Renal cortical epithelial cell (primary cell): ENCODE results near the gene S100A16. TPM values are rescaled to one million over a fixed set of nuclear protein-coding genes. Genes with fewer than 3 reads are reported as not detected.
"Not testable (repeated sequence)": the region's sequence is repeated elsewhere in the genome, so short reads cannot be mapped to it uniquely, and the experiment has no call there.

Experiments used
- DNase-seq: peaks from one replicate; pipeline ENCODE4 v3.0.0-alpha.2; 2011; ENCODE audit warnings: low read depth
- total RNA-seq: library from RNA; depleted of rRNA; stranded (reverse); fragments of >200 nt; gene quantifications from 2 replicates; pipeline ENCODE4 v1.2.3, GENCODE V29; 2014

S100A16 gene
- total RNA-seq, 1 donor from 2014 or later: 406 TPM

DNA sequence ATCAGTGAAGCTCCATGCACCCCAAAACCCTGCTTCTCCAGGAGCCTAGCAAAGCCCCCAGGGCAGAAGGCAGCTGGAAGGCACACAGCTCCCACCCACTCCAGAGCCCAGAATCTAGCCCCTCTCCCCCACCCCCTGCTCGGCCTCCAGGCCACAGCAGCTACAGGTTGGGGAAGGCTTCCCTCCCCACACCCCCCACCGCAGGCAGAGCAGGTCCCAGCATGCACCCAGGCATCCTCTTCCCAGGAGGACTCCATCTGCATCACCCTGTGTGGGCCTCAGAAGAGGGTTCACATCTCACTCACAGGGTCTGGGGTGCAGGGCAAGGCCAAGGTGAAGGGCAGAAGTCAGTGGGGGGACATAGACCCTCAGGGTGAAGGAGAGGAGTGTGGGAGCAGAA, 2.5 kb upstream of the S100A16 start:
- DNase-seq: no peak

DNA sequence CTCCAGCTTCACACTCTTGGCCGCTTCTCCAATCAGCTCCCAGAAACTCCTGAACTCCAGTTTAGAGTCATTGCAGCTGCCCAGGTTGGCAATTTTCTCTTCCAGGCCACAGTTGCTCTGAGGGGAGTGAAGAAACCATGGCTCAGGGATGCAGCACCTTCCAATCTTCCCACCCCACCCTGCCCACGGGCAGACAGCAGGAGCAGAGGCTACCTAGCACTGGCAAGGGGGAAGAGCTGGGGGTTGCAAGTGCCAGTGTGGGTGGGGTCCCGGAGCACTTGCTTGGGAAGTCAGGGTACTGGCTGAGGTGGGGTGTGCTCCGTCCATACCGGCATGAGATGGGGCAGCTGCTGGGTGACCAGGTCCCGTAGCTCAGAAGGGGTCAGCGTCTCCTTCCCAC, 2.0 kb upstream of the S100A16 start:
- no peak for DNase-seq

DNA sequence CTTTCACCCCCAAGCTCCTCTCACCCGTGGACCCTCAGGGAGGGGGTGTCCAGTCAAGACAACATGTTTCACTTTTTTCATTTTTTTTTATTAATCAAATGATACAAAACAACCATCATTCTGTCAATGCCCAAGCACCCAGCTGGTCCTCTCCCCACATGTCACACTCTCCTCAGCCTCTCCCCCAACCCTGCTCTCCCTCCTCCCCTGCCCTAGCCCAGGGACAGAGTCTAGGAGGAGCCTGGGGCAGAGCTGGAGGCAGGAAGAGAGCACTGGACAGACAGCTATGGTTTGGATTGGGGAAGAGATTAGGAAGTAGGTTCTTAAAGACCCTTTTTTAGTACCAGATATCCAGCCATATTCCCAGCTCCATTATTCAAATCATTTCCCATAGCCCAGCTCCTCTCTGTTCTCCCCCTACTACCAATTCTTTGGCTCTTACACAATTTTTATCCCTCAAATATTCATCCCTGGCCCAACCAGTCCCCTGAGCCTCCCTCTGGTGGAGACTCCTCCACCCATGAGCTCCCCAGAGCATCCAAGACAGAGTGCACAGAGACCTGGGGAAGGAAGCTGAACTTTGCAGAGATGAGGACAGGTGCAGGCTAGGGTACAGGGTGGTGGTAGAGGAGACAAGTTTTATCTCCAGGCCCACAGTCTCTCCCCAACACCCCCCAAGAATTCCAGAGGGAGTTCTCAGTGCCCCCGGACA, 1.4 kb upstream of the S100A16 start:
- DNase-seq: no peak

DNA sequence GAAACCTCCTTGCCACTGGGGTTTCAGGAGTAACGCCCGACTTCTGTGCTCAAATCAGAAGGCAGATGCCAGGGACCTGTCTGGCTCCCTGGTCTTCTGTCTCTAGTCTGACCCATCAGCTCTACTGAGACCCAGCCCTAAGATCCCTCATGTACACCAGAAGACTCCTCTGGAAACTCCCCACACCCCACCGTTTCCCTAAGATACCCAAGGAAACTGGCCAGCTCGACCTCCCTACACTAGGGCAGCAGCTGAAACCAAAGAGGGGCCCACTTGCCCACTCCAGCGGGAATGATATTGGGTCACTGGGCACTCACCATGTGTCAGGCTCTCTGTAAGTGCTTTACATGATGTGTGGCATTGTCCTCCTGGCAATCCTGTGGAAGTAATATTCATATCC, 469 bp upstream of the S100A16 start:
- DNase-seq: no peak

DNA sequence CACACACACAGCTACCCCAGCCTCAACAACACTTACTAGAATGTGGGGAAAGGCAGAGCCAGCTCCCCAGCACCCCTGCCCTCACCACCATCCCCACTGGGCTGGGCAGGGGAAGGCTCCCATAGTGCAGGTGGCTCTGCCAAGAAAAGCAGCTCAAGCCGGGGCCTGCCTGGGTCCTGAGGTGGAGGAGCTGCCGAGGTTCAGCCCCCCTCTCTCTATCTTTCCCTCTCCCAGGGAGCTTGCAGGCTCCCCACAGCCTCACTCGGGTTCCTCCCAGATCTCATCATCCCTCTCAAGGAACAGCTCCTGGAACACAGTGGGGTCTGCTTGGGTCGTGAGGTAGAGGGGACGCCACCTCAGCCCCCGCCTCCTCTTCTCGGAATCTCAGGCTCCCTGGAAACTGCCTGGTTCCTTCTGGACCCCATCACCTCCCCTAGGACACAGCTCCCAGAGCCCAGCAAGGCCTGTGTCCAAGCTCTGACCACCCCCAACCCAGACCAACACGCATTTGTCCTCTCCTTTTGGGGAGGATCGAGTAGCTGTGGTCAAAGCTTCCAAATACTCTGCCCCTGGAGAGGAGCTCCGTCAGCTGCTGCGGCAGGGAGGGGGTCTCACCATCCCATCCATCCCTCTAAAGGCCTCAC, 704 bp downstream of the S100A16 start:
- DNase-seq: no peak

DNA sequence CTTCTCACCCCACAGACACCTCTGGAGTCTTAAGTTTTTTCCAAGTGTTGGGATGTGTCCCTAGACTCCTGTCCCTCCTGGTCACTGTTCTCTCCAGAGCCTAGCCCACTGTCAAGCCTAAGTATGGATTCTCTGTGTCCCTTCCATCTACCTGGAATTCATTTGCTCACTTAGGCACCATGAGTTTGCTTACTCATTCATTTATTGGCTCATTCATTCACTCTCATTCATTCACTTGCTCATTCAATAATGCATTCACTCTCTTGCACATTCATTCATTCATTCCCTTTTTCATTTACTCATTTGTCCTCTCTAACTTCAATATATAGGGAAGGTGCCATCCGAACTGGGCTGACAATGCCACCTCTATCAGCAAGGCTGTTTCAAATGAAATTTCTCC, 1.6 kb downstream of the S100A16 start:
- DNase-seq: peak; percentile 50

DNA sequence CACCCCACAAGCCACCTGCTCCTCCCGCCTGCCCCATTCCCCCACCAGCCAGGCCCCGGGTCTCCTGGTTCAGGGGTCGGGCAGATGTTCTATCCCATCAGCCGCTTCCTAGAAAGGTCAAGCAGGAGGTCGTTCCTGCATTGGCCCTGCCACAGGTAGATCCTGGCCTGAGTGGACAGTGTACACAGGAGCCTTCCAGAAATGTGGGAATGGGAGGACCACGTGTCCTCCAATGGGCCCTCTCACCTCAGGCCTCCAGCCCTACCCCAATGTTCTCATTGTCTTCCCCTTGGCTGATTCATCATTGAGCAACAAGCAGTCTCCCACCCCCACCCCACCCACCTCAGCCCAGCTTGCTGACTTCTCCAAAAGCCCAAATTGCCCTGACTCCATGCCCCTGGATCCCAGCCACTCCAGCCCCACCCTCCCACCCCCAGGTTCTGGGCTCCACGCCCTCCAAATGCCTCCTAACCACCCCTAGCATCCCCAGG, 2.1 kb downstream of the S100A16 start:
- DNase-seq: peak; percentile 68

DNA sequence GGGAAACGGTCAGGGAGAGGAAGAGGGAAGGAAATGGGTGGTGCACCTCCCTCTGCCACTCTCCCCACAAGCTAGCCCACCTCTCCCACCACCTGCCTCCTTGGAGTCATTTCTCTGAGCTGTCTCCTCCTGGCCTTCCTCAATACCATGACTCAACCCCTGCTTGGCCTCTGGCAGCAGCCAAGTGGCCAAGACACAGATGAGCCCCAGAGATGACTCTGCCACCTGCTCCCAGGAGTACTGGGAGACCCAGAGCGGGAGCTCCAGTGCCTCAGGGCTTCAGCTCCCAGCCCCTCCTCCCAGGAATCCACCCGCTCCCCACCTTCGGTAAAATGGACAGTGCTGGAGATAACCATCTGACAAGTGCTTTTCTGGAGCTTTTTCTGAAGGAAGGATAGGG, 2.6 kb downstream of the S100A16 start:
- DNase-seq: peak; percentile 34

DNA sequence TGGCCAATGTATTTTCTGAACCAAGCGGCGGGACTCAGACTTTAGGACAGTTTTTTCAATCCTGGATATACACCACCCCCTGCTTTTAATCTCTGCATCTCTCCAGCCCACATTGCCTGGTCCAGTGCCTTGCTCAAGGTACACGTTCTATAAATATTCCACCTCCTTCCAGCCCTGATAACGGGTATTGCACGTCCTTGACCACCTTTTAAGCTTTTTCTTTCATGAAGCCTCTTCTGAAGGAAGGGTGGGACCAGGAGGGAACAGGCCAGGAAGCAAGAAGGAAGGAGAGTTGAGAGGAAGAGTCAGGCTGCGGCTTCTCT, 3.4 kb downstream of the S100A16 start:
- no peak for DNase-seq

DNA sequence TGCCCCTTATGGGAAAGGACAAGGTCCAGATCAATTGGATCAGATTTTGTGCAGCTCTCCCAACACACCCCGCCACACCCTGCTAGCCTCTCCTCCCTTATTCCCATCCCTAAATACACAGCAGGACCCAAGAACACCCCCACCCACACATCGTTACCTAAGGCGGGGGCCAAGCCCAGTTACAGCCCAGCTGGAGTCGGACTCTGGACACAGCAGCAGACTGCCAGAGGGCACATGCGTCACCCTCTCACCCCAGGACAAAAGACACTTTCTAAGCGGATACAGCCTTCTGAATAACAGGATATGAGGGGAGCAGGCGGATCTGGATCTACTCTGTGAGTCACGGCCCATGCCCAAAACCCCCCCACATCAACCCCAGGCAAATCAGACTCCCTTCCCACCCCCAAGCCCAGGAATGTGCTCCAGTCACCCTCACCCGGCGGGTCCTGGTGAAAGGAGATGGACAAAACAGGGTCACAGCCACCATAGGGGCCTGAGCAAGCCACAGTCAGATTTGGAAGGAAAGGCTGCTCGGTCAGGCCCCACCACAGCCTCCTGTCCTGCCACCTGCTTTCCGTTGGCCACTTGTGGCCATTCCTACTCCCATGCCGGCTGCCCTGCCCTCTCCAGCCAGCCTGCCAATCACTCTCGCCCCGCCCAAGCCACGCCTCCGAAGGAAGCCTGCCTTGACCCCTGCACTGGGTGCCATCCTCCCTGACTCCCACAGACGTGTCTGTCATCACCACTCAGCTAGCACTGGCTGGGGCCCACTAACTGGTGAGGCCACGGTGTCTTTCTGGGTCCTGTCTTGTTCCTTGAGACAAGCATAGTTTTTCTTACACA, 4.0 kb downstream of the S100A16 start:
- DNase-seq: peak; percentile 96

DNA sequence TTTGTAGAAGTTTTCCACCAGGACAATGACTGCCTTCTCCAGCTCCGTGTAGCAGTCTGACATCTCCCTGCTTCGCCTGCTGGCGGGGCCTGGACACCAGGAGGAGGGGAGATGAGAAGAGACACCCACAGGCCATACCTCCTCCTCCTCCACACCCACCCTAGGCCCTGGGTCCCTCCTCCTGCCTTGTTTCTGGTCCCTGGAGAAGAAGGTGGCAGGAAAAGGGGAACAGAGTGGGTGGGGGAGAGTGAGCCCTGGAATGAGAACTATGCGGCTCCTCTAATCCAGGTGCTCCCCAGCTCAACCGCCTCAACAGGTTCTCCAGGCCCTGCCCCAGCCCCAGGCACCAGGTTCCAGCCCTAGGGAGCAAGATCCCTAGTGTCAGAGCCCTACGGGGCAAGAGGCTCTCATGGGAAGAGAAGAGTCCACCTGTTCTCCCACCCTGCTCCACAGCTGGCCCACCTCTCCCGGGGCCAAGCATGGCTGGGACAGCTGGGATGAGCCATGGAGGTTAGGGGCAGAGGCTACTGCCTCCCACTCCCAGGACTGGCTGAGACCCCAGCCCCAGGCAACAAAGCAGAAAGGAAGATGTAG, 4.8 kb downstream of the S100A16 start:
- no peak for DNase-seq

DNA sequence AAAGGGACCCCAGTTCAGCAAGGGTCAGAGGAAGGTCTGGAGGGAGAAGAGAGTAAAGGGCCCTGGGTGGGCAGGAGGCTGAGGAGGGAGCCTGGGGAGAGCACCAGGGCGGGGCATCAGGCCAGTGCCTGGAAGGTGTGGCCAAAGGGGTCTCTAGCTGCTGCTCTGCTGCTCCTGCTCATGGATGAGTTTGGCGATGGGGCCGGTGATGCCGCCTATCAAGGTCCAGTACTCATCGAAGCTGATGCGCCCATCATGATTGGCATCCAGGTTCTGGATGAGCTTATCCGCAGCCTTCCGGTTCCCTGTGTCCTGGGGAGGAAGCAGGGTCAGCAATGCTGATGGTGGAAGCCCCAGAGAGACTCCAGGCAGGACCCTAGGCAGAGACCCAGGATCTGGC, 5.6 kb downstream of the S100A16 start:
- no peak for DNase-seq

DNA sequence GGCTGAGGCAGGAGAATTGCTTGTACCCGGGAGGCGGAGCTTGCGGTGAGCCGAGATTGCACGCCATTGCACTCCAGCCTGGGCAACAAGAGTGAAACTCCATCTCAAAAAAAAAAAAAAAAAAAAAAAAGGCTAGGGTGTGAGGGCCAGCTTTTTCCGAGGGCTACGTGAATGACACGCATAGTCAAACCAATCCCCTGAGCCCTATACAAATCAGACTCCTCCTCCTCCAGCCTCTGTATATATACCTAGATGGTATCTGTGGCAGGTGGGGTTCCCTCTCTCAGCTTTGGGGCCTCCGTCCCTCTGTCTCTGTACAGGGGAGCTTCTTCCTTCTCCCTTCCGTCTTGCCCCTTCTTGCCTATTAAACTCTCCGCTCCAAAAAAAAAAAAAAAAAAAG, 6.7 kb downstream of the S100A16 start:
- DNase-seq: no peak

DNA sequence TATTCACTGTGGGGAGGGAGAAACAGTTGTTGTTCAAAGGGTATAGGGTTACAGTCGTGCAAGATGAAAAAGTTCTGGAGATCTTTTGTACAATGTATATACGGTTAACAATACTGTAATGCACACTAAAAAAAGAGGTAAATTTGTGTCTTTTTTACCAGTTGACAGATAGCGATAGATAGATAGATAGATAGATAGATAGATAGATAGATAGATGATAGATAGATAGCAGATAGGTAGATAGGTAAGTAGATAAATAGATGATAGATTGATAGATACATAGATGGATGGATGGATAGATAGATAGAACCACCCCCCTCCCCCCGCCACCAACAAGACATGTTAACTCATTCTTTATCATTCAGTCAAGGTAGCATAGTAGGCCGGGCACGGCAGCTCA, 10.2 kb downstream of the S100A16 start:
- DNase-seq: no peak

DNA sequence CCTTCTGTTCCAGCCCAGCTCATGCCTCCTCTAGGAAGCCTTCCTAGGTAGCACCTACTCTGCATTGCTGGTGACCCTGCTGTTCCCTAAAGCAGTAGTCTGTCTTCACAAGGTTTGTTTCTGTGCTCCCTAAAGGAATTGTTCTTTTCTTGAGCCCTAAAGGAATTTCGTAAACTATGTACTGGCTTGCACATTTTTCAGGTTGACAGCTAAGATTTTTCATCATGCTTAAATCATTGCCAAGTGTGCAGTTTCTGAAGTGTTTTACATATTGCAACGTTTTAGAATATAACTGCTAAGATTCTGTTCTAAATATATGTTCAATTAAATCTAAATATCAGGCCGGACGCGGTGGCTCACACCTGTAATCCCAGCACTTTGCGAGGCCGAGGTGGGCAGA, 13.1 kb downstream of the S100A16 start:
- no peak for DNase-seq

DNA sequence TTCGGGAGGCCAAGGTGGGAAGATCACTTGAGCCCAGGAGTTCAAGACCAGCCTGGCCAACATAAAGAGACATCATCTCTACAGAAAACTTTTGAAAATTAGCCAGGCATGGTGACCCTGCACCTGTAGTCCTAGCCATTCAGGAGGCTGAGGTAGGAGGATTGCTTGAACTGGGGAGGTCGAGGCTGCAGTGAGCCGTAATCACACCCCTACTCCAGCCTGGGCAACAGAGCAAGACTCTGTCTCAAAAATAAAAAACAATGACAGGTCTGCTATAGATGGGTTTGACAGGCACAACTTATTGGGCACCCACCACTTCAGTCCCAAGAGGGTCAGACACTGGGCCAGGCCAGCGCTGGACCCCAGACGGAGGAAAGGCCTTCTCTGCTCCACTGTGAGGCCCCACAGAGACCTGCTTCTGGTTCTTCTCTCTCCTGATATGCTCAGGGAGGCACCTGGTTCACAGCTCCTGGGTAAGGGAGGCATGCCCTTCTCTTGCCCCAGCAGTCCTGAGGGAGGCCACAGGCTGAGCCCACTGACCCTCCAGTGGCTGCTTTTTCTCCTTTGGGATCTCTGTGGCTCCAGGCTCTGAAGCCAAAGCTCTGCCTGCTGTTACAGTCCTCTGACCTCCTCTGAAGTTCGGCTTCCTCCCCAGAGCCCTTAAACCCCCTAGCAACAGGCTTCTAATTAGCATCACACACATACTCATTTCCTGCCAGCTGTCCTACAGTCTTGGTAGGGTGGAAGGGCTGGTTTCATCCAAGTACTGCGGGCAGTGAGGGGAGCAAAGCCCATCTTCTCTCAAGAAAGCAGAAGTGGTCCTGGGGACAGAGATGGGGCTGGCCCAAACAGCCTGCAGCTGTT, 14.4 kb downstream of the S100A16 start:
- DNase-seq: no peak

DNA sequence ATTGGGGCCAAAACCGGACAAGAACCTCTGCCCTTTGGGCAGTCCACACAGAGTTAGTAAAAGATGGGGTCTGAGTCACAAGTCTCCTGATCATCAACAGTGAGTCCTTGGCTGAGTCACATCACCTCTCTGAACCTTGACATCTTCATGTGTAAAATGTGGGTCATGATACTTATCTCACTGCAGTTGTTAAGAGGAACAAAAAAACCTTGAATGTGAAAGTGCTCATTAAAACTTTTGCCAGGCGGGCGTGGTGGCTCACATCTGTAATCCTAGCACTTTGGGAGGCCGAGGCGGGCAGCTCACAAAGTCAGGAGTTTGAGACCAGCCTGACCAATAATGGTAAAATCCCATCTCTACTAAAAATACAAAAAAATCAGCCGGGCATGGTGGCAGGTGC, 15.7 kb downstream of the S100A16 start:
- peak; percentile 74 for DNase-seq

DNA sequence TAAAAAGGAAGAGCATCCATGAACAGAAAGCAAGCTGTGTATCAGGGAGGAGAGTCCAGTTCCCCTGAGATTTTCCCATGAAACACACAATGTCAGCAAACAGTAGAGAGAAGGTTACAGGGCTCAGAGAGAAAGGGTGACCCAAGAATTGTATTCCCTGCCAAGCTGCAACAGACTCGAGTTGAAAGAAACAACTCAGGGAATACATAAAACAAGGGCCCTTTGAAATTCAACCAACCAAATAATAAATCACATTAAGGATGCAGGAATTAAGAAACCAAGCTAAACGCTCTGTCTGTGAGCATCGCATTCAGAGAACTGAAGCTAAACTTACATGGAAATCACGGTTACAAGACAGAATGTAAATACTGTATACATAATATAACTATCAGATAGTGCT, 20.2 kb downstream of the S100A16 start:
- no peak for DNase-seq

DNA sequence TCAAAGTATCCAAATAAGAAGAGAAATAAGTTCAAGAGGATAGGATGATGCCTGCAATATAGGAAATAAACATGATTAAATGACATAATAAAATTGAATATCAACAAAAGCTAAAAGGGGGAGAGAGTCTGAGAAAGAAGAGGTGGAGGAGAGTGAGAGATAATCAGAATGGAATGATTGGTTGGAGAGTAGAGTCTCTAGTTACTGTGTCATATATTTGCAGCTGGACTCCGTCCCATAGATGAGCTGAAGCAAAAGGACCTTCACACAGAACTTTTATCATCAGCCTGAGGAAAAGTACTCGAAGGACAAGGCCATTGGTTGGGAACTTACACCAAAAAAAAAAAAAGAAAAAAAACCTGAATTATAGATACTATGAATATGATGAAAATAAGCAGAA, 24.5 kb downstream of the S100A16 start:
- DNase-seq: no peak

DNA sequence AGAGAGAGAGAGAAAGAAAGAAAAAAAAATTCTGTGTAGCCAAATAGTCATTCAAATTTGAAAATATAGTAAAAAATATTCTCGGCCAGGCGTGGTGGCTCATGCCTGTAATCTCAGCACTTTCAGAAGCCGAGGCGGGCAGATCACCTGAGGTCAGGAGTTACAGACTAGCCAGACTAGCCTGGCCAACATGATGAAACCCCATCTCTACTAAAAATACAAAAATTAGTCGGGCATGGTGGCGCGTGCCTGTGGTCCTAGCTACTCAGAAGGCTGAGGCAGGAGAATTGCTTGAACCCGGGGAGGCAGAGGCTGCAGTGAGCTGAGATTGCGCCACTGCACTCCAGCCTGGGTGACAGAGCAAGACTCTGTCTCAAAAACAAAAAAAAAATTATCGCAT, 24.9 kb downstream of the S100A16 start:
- DNase-seq: not testable (repeated sequence)

DNA sequence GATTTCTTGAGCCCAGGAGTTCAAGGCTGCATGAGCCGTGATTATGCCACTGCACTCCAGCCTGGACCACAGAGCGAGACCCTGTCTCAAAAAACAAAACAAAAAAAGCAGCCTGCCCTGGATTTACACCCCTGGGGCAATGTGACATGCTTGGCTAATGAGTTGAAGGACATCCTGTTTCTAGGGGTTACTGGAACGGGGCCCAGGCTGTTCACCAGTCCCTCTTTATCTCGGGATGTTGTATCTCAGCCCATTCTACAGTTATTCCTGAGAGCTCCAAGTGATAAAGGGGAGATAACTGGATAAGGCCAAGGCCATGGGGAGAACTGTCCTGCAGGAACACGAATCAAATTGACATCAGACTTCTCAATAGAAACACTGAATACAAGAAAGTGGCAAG, 25.6 kb downstream of the S100A16 start:
- no peak for DNase-seq

DNA sequence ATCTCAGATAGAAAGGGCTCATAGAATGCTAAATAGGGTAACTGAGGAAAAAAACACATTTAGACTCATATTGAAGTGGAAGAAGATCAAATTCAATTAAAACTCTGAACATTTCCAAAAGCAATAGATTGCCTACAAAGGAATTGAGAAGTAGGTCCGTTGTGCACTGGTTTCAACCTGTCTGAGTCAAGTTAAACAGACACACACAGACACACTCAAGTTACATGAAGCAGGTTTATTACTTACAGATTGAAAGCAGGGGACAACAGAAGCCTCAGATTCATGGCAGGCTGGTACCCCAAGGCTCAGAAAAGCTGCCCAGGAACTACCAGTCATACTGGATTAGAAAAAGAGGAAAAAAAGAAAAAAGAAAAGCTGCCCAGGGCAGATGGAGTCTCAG, 26.6 kb downstream of the S100A16 start:
- no peak for DNase-seq
